Sigmoid colon (tissue), 7 donors: ENCODE measurements around the gene DGKA. TPM values are rescaled to one million over a fixed set of nuclear protein-coding genes. Genes with fewer than 3 reads are reported as not detected.

Experiments used
- DNase-seq: peaks from one replicate; pipeline ENCODE4 v3.0.0-alpha.2; 2019
- H3K27ac ChIP-seq, 4 donors: fragments of 200-600 bp; sonication (generic); one replicate each; pipeline ENCODE4 v1.5.1; 2016 to 2019; ENCODE audit warnings: mild to moderate bottlenecking in 1 of 4
- H3K27me3 ChIP-seq, 3 donors: fragments of 200-600 bp; sonication (generic); one replicate each; pipeline ENCODE4 v1.5.1; 2019; ENCODE audit warnings: mild to moderate bottlenecking in 1 of 3
- H3K36me3 ChIP-seq, 4 donors: fragments of 200-600 bp; sonication (generic); one replicate each; pipeline ENCODE4 v1.5.1; 2016 to 2019
- H3K4me1 ChIP-seq, 4 donors: fragments of 200-600 bp; sonication (generic); one replicate each; pipeline ENCODE4 v1.5.1; 2017 to 2019
- H3K4me3 ChIP-seq, 4 donors: fragments of 200-600 bp; sonication (generic); one replicate each; pipeline ENCODE4 v1.5.1; 2017 to 2019; ENCODE audit warnings: mild to moderate bottlenecking in 2 of 4, moderate library complexity in 1 of 4
- H3K9me3 ChIP-seq, 4 donors: fragments of 200-600 bp in 3 of 4; sonication (generic) in 3 of 4; one replicate each; pipeline versions ENCODE4 v1.5.1 to v1.6.1; 2013 to 2019
- EP300 ChIP-seq, 4 donors: sonication (generic); formaldehyde crosslinking; IDR thresholded peaks; one replicate each; pipeline ENCODE4 v1.6.1; 2017; ENCODE audit warnings: antibody characterized with exemption in 4 of 4
- POLR2A ChIP-seq, 2 donors: fragments of 450-650 bp; IDR thresholded peaks; one replicate each; pipeline ENCODE4 v1.6.1; 2016; ENCODE audit warnings: antibody characterized with exemption in 2 of 2, mild to moderate bottlenecking in 2 of 2, moderate library complexity in 2 of 2
- POLR2AphosphoS5 ChIP-seq, 4 donors: sonication (generic); formaldehyde crosslinking; IDR thresholded peaks; one replicate each; pipeline ENCODE4 v1.6.1; 2017; ENCODE audit warnings: antibody characterized with exemption in 4 of 4
- WGBS, 2 donors: extraction: QIAGEN DNeasy Blood & Tissue Kit; methylation state at CpG; one replicate each; pipeline ENCODE4 v1.1.7; 2013; 5-methylcytosine and 5-hydroxymethylcytosine counted together
- intact Hi-C: fragments of 100-400 bp; cut with DNase I; formaldehyde crosslinking; loops from one replicate; pipeline ENCODE4 v1.15.1; 2023
- polyA plus RNA-seq, 3 donors: library from polyadenylated mRNA; stranded (reverse); fragments of 200-250 nt; gene quantifications; one replicate each; pipeline ENCODE4 v1.2.3, GENCODE V29; 2013
- total RNA-seq, 4 donors: library from RNA; depleted of rRNA; stranded (reverse); fragments of >200 nt; gene quantifications; one replicate each; pipeline ENCODE4 v1.1.0, GENCODE V29; 2016
- TF ChIP-seq, protein P1 (sequence below), 4 experiments: fragments of 450-650 bp in 3 of 4; fragments of 200-600 bp in 1 of 4; IDR thresholded peaks; one replicate each; pipeline ENCODE4 v1.5.1; 2016 to 2019; ENCODE audit warnings: antibody characterized with exemption in 4 of 4, mild to moderate bottlenecking in 3 of 4, moderate library complexity in 2 of 4
- donor health status: healthy with polysubstance abuse.
- donor health status: Bipolar disorder and iron deficiency.
- donor health status: healthy.

Gene DGKA
- total and polyA plus RNA-seq, 7 donors = 21.4 to 97.8 (median 44.4) TPM

DNA sequence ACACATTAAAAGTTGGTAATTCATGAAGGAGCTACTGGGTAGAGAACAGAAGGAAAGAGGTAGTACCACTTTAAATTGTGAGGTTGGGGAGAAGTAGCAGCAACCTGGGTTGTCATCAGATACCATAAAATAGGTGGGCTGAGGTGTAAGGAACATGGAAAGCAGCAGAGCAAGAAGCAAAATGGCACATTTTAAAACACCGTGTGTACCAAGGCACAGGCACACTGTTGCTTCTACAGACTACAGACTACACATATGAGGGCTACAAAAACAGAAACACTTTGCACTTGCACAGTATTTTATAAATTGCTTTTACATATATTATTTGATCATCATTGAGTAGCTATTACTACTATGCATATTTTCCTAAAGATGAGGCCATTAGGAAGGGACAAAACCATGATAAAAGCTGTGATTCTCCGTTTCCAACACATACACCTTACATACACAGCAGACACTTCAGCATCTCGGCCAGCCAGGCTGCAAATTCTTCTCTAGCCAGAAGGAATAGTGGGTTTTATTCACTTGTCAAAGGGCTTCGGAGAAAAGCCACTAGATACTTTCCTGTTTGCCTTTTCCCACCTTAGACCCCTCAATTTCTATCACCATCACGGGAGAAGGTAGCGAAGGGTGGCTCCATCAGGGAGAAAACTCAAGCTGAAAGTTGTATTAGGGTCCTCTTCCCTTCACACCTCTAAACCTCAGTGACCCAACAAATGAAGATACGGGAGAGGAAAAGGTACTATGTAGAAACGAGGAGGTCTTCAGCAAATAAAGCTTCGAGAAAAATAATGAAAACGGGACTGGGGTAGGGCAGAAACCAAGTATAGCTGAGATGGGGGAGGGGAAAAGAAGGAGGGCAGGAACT, 4.9 kb upstream of the DGKA start:
- peaks cover 0 to 10% (median 0%) of the 10 kb centered on the region in 4 donors for H3K36me3 ChIP-seq
- no peaks in the 10 kb centered on the region for H3K9me3 ChIP-seq
- 10 to 14% methylated on average over 10 of the region's 10 CpGs for WGBS, 2 donors
- no peaks in the 10 kb centered on the region for H3K27me3 ChIP-seq
- peak overlapping the region; percentile 84 to 98 (median 98) for H3K27ac ChIP-seq
- DNase-seq = no peak
- intact Hi-C loops = loop anchor here (1.0 to 5.0 kb wide), 3 partner anchors 97 to 184 kb away; partner anchors contain the start of genes DNAJC14, GDF11 and RPS26
- H3K4me1 ChIP-seq = peaks cover 0 to 44% (median 37%) of the 10 kb centered on the region in 4 donors
- TF ChIP-seq EP300 (IDR thresholded peaks at IDR 0.05) = no peak
- TF ChIP-seq POLR2A (IDR thresholded peaks at IDR 0.05) = no peak
- TF ChIP-seq, protein P1, sequence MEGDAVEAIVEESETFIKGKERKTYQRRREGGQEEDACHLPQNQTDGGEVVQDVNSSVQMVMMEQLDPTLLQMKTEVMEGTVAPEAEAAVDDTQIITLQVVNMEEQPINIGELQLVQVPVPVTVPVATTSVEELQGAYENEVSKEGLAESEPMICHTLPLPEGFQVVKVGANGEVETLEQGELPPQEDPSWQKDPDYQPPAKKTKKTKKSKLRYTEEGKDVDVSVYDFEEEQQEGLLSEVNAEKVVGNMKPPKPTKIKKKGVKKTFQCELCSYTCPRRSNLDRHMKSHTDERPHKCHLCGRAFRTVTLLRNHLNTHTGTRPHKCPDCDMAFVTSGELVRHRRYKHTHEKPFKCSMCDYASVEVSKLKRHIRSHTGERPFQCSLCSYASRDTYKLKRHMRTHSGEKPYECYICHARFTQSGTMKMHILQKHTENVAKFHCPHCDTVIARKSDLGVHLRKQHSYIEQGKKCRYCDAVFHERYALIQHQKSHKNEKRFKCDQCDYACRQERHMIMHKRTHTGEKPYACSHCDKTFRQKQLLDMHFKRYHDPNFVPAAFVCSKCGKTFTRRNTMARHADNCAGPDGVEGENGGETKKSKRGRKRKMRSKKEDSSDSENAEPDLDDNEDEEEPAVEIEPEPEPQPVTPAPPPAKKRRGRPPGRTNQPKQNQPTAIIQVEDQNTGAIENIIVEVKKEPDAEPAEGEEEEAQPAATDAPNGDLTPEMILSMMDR (IDR thresholded peaks at IDR 0.05) = no peak
- no peak for TF ChIP-seq POLR2AphosphoS5 (IDR thresholded peaks at IDR 0.05)
- H3K4me3 ChIP-seq = peak overlapping the region; percentile 53 to 94 (median 86)

DNA sequence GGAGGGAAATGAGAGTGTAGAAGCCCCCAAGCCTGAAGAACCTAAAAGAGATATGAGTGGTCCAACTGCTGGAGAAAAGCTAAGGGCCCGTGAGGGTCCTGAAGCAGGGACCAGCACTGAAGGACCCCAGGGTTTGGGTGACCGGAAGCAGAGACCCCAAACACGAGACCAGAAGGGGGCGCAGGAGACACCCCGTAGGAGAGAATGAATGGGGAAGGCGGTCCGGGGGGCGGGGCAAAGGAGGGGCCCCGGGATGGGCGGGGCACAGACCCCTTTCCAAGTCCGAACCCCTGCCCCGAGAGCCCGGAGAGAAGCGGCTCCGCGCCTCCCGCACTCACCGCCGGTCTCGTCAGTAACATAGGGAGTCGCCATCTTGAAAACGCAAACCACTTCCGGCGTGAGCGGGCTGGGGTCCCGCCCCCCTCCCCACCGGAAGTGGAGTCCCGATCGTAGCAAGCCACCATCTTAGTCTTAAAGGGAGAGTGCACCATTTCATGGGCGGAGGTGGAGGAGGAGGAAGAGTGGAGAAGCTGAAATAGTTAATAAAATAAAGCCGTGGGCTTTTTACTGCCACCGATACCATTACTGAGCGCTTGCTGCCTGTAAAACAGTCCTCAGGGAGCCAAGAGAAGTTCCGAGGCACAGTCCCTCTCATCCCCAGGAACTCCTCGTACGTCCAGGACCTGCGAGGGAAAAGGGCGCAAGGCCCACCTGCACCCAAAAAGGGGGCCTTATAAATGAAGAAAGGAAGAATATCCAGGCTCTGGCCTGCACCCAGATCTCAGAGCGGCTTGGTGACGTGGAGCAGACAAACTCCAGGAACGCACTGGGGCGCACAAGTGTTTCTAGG, 4.0 kb upstream of the DGKA start:
- H3K27ac ChIP-seq = peak overlapping the region; percentile 84 to 98 (median 98)
- H3K36me3 ChIP-seq = peaks cover 0 to 8% (median 0%) of the 10 kb centered on the region in 4 donors
- 0% methylated on average over 42 of the region's 42 CpGs for whole genome bisulfite sequencing, 2 donors
- DNase-seq = peak; percentile 94
- H3K9me3 ChIP-seq = no peaks in the 10 kb centered on the region
- no peak for TF ChIP-seq EP300 (IDR thresholded peaks at IDR 0.05)
- TF ChIP-seq, protein P1 (IDR thresholded peaks at IDR 0.05) = peak in 3 of 4 experiments; percentile 73 to 87 (median 80)
- TF ChIP-seq POLR2AphosphoS5 (IDR thresholded peaks at IDR 0.05) = peak; percentile 50 to 82 (median 61)
- TF ChIP-seq POLR2A (IDR thresholded peaks at IDR 0.05) = peak in 1 of 2 donors; percentile 39
- no peaks in the 10 kb centered on the region for H3K27me3 ChIP-seq
- peak overlapping the region; percentile 53 to 94 (median 86) for H3K4me3 ChIP-seq
- H3K4me1 ChIP-seq = peaks cover 0 to 48% (median 38%) of the 10 kb centered on the region in 4 donors
- intact Hi-C loops = loop anchor here (1.0 to 5.0 kb wide), 3 partner anchors 98 to 185 kb away; partner anchors contain the start of genes DNAJC14, GDF11 and RPS26

GRCh38 chr12:55927588-55928502, 3.1 kb upstream of the DGKA start, which contains the start of gene PYM1:
TSS of gene PYM1 (minus strand) at chr12:55927894. CDS start at chr12:55927761, 133 bp downstream.
- H3K9me3 ChIP-seq = no peaks in the 10 kb centered on the region
- H3K27me3 ChIP-seq = no peaks in the 10 kb centered on the region
- 2 to 4% methylated on average over 49 of the region's 49 CpGs for WGBS, 2 donors
- peak; percentile 93 for DNase-seq
- peaks cover 0 to 56% (median 44%) of the 10 kb centered on the region in 4 donors for H3K4me1 ChIP-seq
- TF ChIP-seq POLR2A (IDR thresholded peaks at IDR 0.05) = peak; percentile 17 to 55
- TF ChIP-seq, protein P1 (IDR thresholded peaks at IDR 0.05) = no peak
- TF ChIP-seq EP300 (IDR thresholded peaks at IDR 0.05) = no peak
- TF ChIP-seq POLR2AphosphoS5 (IDR thresholded peaks at IDR 0.05) = peak in 3 of 4 donors; percentile 56 to 66 (median 66)
- peak within 1 kb of the TSS; percentile 53 to 94 (median 86) for H3K4me3 ChIP-seq
- intact Hi-C loops = loop anchor here (2.0 to 5.0 kb wide), 3 partner anchors 111 to 186 kb away; partner anchors contain the start of genes GDF11, RPS26 and SARNP
- H3K36me3 ChIP-seq = peaks cover 0 to 4% (median 0%) of the 10 kb centered on the region in 4 donors
- H3K27ac ChIP-seq = peak within 1 kb of the TSS; percentile 84 to 98 (median 98)
